Fibroblast of lung (primary cell): ENCODE data around the gene RBM41.

Source experiments
- EZH2 ChIP-seq: IDR thresholded peaks from 2 replicates; pipeline ENCODE4 v1.5.1; 2012; ENCODE audit warnings: low read length, control low read depth, mild to moderate bottlenecking; ENCODE audit errors: missing control alignments
- TF ChIP-seq, protein P1 (sequence below), 2 donors: IDR thresholded peaks in 1 of 2; conservative IDR thresholded peaks in 1 of 2; 1 replicate in 1 of 2; 2 replicates in 1 of 2; pipeline ENCODE4 v1.5.1; 2011 to 2012; ENCODE audit warnings: low read length in 2 of 2, control low read depth in 1 of 2, inconsistent platforms in 1 of 2, low read depth in 1 of 2, mild to moderate bottlenecking in 1 of 2

DNA sequence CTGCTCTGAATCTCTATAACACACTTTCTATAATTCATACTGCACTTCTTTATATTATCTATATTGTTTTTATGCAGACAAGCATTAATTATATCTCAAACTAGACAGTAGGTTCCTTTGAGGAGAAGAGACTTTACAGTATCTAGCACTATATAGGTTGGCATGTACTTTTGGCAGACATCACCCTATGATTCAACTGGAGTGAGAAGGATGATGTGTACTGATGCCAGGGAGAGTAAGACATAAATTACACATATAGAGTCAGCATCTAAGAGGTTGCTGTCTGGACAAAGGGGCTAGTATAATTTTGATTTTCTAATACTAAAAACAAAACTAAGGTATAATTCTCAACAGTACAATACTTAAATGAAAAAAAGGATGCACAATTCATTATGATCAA is 5.1 kb upstream of the RBM41 start:
- TF ChIP-seq, protein P1, sequence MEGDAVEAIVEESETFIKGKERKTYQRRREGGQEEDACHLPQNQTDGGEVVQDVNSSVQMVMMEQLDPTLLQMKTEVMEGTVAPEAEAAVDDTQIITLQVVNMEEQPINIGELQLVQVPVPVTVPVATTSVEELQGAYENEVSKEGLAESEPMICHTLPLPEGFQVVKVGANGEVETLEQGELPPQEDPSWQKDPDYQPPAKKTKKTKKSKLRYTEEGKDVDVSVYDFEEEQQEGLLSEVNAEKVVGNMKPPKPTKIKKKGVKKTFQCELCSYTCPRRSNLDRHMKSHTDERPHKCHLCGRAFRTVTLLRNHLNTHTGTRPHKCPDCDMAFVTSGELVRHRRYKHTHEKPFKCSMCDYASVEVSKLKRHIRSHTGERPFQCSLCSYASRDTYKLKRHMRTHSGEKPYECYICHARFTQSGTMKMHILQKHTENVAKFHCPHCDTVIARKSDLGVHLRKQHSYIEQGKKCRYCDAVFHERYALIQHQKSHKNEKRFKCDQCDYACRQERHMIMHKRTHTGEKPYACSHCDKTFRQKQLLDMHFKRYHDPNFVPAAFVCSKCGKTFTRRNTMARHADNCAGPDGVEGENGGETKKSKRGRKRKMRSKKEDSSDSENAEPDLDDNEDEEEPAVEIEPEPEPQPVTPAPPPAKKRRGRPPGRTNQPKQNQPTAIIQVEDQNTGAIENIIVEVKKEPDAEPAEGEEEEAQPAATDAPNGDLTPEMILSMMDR (conservative IDR thresholded peaks at IDR 0.05 in 1 of 2, IDR thresholded peaks at IDR 0.05 in 1 of 2; ENCODE audit: low read depth in 1 of 2, low read length in 2 of 2), result no peak
- no peak for TF ChIP-seq EZH2
